Measurements from ENCODE around the gene MARS1. TPM values are rescaled to one million over a fixed set of nuclear protein-coding genes. Genes with fewer than 3 reads are reported as not detected.

MARS1 gene
- total RNA-seq, 1 donor from 2014 or later: 71.1 TPM

DNA sequence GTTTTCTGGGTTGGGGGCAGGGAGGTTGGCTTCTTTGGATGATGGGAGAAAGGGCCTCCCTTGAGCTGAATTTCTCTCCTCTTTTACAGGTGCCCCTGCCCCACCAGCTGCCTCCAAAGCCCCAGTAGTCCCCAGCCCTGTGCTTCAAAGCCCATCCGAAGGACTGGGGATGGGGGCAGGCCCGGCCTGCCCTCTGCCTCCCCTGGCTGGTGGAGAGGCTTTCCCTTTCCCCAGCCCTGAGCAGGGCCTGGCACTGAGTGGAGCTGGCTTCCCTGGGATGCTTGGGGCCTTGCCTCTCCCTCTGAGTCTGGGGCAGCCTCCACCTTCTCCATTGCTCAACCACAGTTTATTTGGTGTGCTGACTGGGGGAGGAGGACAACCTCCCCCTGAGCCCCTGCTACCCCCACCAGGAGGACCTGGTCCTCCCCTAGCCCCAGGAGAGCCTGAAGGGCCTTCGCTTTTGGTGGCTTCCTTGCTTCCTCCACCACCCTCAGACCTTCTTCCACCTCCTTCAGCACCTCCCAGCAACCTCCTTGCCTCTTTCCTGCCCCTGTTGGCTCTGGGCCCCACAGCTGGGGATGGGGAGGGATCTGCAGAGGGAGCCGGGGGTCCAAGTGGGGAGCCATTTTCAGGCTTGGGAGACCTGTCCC is 38.7 kb downstream of the MARS1 start:
- DNase-seq (ENCODE audit: low spot score) (no peak), ATAC-seq (no peak)

DNA sequence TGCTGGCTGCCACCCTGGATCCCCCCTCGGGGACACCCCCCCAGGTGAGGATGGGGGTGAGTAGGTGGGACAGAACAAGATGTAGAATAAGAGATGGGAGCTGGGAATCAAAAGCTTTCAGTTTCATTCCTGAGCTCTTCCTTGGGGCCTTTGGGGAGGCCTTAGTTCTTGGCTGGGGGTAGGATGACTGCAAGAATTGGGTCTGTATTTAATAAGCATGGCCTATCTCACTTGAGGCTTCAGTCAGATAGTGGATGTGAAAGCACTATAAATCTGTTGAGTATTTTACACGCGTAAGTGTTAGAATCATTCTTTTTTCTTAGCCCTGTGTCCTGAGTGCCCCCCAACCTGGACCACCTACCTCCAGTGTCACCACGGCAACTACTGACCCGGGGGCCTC is 39.3 kb downstream of the MARS1 start:
- DNase-seq (ENCODE audit: low spot score): no peak
- ATAC-seq: no peak

DNA sequence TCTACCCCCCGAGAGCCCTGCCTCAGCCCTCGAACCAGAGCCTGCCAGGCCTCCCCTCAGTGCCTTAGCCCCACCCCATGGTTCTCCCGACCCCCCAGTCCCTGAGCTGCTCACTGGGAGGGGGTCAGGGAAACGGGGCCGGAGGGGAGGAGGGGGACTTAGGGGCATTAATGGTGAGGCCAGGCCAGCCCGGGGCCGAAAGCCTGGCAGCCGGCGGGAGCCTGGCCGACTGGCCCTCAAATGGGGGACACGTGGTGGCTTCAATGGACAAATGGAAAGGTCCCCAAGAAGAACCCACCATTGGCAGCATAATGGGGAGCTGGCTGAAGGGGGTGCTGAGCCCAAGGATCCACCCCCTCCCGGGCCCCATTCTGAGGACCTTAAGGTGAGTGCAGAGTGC is 40.3 kb downstream of the MARS1 start:
- DNase-seq (ENCODE audit: low spot score) (no peak), ATAC-seq (no peak)

DNA sequence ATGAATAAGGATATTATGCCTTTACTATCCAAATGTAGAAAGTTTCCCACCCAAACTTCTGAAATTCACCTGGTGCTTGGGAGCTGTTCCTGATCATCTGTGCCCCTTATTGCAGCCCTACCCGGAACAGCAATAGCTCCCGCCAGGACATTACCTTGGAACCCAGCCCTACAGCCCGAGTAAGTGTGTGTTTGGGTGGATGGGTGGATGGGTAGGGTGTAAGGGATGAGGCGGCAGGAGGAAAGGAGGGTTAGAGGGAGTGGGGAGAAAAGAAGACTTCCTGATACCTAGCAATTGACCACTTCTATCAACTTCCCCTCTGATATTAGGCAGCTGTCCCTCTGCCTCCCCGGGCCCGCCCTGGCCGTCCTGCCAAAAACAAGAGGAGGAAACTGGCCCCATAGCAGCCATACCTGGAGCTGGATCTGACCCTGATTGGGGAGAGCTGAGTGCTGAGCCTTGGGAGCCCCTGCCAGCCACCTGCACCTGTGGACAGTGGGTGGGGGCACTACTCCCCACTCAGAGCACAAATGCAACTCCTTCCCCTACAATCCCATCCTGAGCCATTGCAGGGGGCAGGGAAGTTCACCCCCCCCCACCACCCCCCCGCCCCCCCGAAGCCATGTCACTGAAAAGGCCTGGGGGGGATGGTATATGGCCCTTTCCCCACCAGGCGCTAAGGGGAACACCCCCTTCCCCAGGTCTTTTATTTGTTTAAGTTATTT is 41.1 kb downstream of the MARS1 start:
- ATAC-seq: no peak
- no peak for DNase-seq (ENCODE audit: low spot score)

DNA sequence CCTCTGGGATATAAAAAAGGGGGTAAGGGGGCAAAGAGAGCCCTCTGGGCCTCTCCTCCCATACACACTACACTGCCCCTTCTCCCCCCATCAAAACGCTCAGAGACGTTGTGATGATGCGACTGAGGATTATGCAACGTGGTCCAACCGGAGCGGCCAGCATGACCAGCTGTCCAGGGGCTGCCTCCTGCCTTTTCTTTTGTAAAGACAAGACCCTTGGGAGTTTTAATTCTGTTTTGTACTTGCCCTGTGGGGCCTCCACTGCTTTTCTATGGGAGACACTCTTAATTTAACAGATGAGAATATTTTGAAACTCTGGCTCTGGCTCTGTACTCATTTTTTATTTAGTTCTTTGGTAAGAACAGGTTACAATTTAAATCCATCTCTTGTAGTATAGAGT is 42.0 kb downstream of the MARS1 start:
- ATAC-seq (no peak), DNase-seq (ENCODE audit: low spot score) (no peak)

DNA sequence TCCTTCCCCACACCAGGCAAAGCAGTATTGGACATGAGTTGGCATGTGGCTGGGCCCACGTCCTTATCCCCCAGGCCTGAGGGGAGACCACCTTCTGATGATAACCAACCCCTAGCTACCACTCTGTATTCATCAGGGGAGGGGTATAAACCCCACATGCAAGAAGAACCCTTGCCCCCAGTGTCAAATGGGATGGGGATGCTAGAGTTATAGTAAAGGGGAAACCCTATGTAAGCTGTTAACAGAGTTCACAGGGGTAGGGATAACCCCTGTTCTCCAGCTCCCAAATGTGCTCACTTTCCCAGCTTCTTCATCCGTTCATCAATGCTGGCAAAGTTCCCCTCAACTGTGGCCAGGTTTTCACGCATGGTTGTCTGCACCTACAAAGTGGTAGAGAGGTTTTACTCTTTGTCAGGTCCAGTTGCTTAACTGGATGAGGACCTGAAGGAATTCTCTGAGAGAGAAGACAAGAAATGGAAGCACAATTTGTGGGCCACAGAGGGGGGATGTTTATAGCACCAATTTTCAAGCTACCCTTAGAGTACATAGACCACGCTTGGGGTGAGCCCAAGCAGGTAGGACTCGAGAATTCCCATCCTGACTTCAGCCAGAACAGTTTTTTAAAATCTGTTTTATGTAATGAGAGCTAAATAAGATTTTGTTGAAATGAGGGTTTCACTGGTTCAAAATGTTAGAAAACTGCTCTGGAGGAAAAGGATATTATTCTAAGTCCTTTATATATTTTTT is 42.7 kb downstream of the MARS1 start:
- DNase-seq (ENCODE audit: low spot score): no peak

DNA sequence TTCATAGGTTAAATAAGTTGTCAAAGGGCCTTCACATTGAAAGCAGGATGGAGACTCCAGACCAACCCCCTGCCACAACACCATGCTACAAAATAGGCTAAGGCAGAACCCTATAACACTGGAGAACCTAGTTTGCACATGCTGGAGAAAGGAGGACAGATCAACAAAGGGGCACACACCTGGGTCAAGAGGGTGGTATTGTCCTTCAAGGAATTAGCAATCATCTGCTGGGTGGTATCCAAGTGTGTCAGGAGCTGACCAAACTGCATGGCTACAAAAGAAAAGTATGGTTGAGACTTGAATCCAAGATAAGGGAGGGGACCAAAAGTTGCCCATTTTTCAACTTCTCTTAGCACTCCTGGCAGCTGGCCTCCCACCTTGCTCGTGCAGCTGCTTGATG is 44.0 kb downstream of the MARS1 start:
- no peak for ATAC-seq
- DNase-seq (ENCODE audit: low spot score): no peak

More for the DNA sequence above, 42.7 kb downstream of the MARS1 start:
- ATAC-seq: no peak

DNA sequence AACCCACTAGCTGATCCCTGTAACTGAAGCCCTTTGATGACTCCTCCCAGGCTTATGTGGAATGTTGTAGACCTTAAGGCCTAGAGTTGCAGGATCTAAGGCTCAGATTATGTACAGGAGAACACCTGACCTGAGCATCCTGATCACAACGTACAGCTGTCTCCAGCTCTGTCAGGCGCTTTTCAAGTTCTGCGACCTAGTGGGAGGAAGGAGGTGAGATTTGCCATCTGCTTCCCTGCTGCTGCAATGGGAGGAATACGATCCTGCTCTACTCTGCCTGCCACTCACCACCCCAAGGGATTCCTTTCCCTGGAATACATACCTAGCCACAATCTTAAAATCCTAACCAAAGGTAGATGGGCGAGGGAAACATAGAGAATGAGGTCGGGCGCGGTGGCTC is 45.2 kb downstream of the MARS1 start:
- ATAC-seq: no peak
- DNase-seq (ENCODE audit: low spot score): no peak

DNA sequence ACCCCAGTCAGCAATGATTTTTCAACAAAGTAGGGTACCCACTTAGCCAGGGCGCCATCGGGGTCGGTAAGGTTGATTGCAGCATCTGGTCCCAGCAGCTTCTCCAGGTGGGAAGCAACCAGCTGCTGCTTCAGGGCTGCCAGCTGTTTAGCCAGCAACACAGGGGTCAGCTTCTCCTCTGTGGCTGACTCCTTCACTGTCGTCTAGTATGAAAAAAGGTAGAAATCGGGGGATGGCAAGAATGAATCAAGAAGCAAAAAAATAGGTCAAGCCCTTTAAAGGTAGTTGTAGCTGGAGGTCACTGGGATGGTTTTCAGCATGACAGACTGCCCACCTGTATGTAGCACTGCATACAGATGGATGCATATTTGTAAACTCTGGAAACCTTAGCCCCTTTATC is 46.4 kb downstream of the MARS1 start:
- DNase-seq (ENCODE audit: low spot score) (no peak), ATAC-seq (no peak)

DNA sequence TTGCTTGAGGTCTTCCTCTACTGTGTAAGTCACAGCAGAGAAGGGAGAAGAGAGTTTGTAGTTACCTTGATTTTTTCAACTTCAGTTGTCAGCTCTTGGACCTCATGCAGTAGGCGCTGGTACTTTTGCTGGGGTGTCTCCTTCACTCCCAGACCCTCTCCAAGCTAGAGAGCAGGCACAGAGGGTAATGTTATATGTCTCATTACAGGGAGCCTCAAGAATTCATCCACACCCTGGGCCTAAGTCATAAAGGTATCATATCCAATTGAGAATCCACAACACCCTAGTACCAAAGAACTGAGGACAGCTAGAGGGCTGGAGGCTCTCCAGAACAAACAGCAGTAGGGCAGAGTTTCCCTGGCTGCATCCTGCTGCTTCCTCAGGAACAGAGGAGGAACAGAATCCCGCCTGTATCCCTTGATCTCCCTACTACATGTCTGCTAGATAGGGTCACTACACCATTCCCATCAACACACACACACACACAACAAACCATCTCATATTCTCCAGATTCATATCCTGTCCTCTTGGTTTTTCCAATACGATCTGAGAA is 47.2 kb downstream of the MARS1 start:
- ATAC-seq: peak; percentile 83
- no peak for DNase-seq (ENCODE audit: low spot score)

DNA sequence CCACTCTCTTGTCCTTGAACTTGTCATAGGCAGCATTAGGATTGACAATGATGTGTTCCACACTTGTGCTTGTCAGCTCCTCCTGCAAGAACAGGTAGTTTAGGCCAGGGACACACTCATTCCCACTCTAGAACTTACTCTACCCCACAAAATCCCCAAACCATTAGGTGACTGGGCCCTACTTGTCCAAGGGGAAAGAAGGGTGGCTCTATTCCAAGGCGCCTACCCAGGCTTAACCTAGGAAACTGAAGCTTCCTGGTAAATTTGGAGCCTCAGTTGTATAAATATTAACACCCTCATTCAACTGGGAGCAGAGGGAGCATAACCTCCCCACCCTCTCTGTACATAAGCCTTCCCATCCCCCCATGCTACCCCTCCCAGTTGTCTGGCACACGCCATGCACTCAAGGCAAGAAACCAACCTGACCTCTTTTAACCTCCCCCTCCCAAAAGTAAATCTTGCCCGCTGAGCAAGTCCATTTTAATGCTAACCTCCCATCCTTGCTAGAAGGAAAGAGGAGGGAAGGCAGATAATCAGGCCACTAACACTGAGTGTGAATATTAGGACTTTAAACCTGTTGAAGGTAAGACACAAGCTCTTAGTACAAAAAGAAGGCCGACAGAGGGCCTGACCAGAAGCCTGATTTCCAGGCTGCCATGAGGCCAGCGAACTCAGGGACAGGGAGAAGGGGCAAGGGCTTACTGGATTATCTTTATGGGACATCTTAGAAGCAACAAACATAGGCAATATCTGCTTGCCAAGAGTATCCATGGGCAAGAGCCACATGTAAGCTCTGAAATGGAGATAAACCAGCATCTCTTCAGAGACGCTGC is 48.1 kb downstream of the MARS1 start:
- DNase-seq (ENCODE audit: low spot score) (no peak), ATAC-seq (no peak)

DNA sequence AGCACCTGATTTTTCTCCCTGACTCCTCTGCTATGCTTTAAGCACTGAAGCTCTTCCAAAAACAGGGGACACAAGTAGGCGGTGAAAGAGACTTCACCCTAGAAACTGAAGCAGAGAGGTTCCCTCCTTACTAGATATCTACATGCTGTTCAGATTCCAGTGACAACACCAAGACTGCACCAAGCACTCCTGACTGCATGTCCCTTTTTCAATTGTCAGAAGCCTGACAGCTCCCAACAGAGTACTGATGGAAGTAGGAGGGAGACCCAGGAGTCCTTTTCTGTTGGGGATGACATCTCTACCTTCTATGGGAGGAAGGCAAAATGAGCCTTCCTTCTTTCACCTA is 48.7 kb downstream of the MARS1 start:
- DNase-seq (ENCODE audit: low spot score): no peak
- ATAC-seq: no peak

DNA sequence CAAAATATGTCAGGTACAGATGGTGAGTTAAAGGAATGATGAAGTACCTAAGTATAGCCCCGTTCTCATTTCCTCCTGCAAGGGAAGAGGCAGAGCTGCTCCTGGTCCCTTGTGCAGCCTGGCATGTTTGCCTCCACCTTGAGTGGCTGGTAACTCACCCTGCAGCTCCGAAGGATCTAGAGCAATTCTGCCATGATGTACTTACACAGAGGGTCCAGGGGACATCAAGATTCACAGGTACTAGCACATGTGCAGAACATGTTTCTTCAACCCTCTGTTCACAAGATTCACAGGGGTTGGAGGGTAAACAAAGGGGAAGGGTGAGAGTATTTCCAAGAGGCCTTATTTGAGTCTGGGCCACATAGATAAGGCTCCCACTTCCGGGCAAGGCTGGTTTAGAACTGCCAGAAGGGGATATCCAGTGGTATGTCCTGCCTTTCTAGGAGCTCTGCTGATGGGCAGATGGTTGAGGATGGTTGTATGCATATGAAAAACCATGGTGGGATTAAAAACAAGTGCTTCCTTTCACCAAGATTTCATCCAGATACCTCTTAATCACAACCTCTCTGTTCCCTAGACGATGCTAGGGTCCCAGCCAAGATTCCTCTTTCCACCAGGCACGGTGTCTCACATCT is 51.4 kb downstream of the MARS1 start:
- ATAC-seq (no peak), DNase-seq (ENCODE audit: low spot score) (no peak)

DNA sequence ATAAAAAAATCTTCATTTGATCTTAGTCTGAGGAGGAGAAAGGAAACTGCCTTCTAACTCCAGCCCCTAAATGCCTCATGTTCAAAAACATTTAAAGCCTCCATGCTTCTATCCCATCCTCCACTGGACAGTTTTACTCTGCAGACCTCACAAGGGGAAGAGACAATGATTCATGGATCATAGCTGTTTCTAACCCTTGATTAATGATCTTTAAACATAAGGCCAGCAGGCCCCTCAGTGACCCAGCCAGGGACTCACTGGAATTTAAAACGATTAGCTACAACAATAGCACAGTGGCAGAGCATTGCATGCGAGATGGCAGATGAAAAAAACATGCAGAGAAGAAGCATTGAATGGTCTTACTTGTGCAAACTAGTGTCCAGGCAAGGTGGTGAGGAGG is 53.1 kb downstream of the MARS1 start:
- DNase-seq (ENCODE audit: low spot score) (no peak), ATAC-seq (no peak)

DNA sequence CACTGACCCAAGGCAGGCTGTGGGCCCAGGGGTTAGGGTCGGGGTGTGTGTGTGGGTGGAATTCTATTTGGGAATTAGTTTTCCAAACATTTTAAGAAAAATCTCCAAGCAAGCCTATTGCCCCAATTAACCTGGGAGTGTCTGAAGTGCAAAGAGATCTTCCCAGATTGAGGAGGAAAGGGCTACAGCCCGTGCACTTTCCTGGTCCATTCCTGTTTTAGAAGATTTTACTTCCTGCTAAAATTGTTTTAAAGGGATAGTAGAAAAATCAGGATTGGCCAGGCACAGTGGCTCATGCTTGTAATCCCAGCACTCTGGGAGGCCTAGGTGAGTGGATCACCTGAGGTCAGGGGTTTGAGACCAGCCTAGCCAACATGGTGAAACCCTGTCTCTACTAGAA is 53.8 kb downstream of the MARS1 start:
- ATAC-seq: no peak
- no peak for DNase-seq (ENCODE audit: low spot score)

DNA sequence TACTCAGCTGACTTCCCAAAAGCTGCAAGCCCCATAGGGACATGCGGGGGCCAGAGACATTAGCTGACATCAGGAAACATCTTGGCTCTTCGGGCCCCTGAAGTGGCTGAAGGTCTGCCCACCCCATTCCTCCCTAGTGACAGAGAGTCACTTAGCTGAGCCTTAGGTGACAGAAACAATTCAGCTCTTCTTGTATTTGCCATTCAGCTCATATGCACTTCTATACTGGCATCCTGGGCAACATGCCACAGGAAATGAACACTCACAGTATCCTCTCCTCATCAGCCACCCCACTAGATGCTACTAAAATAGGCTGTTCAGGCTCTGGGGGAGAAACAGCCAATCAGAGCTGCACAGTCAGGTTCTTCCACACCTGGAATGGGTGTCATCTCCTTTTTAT is 55.7 kb downstream of the MARS1 start:
- DNase-seq (ENCODE audit: low spot score) (no peak), ATAC-seq (no peak)

DNA sequence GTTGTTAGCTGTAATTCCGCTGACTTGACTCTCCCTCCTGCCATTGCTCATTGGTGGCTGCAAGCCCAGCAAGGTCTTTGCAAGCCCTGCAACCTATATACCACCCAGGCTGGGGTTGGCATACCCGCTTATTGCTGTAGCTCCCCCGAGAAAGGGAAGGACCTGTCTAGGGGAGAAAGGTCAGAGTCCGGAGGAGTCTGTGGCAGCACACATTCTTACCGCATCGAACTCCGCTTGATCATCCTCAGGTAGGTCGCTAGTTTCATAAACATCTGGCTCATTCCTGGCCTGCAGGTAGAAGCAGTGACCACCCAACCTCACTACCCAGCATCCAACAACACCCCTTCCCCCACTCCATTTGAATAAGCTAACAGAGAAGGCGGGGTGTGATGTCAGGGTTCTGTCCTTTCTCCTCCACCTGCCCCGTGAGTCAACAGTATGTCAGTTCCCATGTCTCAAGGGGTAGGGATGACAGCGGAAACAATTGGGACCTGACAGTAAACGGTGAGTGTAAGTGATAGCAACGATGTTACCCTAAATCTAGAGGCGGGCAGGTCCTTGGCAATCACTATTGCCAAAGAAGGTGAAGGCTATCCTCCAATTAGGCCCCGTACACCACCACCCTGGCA is 58.1 kb downstream of the MARS1 start:
- DNase-seq (ENCODE audit: low spot score) (no peak), ATAC-seq (no peak)

DNA sequence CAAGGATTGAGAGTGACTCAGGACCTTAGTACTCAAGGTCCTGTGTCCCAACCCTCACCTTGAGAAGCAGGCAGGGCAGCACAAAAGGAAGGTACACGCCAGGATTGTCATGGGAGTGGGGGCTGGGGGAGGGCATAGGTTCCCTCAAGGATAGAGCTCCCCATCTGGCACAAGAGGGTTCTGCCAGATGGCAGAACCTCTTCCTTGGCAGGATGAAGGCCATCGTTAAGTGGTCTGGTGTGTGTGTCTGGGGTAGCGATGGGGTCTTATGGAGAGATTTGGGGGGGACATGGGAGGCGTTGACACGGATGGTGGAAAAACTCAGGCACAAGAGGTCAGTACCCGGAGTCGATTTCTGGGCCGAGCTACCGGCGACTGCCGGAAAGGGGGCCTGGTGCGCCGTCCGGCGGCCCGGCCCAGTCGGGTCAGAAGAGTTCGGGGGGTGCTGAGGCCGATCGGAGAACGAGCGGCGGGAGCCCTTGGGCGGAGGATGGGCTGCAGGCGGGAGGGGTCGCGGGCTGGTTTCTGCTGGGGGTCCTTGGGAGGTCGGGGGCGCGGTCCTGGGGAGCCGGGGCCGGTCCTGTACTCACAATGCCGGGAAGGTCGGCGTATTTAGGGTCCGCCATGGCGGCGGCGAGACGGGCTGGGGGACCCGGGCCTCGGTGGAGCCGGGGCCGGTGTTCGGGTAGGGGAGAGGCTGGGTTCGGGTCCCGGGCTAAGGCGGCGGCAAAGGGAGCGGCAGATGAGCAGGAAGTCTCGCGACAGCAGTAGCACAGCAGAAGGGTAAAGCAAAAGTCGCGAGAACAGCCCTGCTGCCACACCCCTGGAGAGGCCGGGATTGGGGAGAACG is 58.8 kb downstream of the MARS1 start, which contains the start of gene DCTN2:
TSS of gene DCTN2 (minus strand) at position 755 of the 850 bp plus-strand sequence. CDS start at position 626, 129 bp downstream.
- ATAC-seq (peak; percentile 98), DNase-seq (ENCODE audit: low spot score) (peak; percentile 96)
